Activated CD8-positive, alpha-beta T cell treated with anti-CD3 and anti-CD28 coated beads, Interleukin-2, amount 10 ng/mL, durations not matched to agents 7 days and 5 days (primary cell): ENCODE data around the gene TCEAL5. TPM values are rescaled to one million over a fixed set of nuclear protein-coding genes. Genes with fewer than 3 reads are reported as not detected.
"Not testable (repeated sequence)": the region's sequence is repeated elsewhere in the genome, so short reads cannot be mapped to it uniquely, and the experiment has no call there.

Experiments
- ATAC-seq: fragments of 150-1000 bp; cut with Tn5 transposase; one replicate; pipeline ENCODE4 v1.10.0; 2021; ENCODE audit warnings: moderate library complexity
- CTCF ChIA-PET: fragments of 350-600 bp; sonication (Branson Sonifier 250); formaldehyde crosslinking; loops from one replicate; lab custom pipeline; 2021; ENCODE audit warnings: antibody characterized with exemption; lab: Charles Lee
- POLR2A ChIA-PET: fragments of 350-600 bp; sonication (Branson Sonifier 250); formaldehyde crosslinking; loops from one replicate; lab custom pipeline; 2021; ENCODE audit warnings: antibody characterized with exemption; lab: Charles Lee
- DNase-seq: peaks from one replicate; pipeline ENCODE4 v3.0.0-alpha.2; 2020
- H3K27ac Mint-ChIP-seq: one replicate; pipeline ENCODE4 v1.8.0; 2021; ENCODE audit warnings: mild to moderate bottlenecking, mixed read lengths
- H3K27me3 Mint-ChIP-seq: one replicate; pipeline ENCODE4 v1.8.0; 2021; ENCODE audit warnings: low read depth, mixed read lengths
- H3K36me3 Mint-ChIP-seq: one replicate; pipeline ENCODE4 v1.8.0; 2021; ENCODE audit warnings: low read depth, mixed read lengths
- H3K4me1 Mint-ChIP-seq: one replicate; pipeline ENCODE4 v1.8.0; 2021; ENCODE audit warnings: low read depth, mixed read lengths
- H3K4me3 Mint-ChIP-seq: one replicate; pipeline ENCODE4 v1.8.0; 2021; ENCODE audit warnings: mild to moderate bottlenecking, mixed read lengths
- H3K9me3 Mint-ChIP-seq: one replicate; pipeline ENCODE4 v1.8.0; 2022; ENCODE audit warnings: mixed read lengths; ENCODE audit not compliant: insufficient read depth
- total RNA-seq, 2 experiments: library from RNA; stranded (reverse); gene quantifications; one replicate each; pipeline ENCODE4 v1.2.3, GENCODE V29; 2021

Gene TCEAL5
- total RNA-seq = not detected

GRCh38 chrX:103276581-103277002, at the start of gene TCEAL5:
TSS of gene TCEAL5 (minus strand) at chrX:103276750. CDS start at chrX:103274563, 2,187 bp downstream.
- CTCF ChIA-PET = no interaction called here
- no peak within 1 kb of the TSS for H3K4me3 Mint-ChIP-seq
- H3K36me3 Mint-ChIP-seq = no peaks in the 10 kb centered on the region
- POLR2A ChIA-PET = no interaction called here
- no peak for DNase-seq
- H3K27me3 Mint-ChIP-seq = peaks cover 46% of the 10 kb centered on the region
- ATAC-seq = no peak
- no peaks in the 10 kb centered on the region for H3K9me3 Mint-ChIP-seq
- H3K27ac Mint-ChIP-seq = no peak within 1 kb of the TSS
- peaks cover 3% of the 10 kb centered on the region for H3K4me1 Mint-ChIP-seq

DNA sequence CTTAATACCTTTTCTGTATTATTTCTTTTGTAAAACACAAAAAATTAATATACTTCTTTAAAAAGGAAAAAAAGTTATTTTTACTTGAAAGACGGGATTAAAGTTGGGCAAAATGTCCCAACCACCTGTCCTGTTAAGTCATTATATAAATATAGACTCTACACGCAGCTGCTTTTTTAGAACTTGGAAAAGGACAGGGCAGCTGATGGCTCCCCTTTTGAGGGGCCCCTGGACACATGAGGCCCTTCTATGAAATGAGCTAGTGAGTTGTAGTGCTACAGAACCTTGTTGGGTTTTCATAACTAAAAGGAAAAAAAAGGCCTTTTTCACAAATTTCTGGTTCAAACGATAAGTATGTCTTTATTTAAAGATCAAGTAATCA, 34.8 kb upstream of the TCEAL5 start:
- Mint-ChIP-seq H3K36me3 (no peaks in the 10 kb centered on the region), H3K4me1 (no peaks in the 10 kb centered on the region), H3K4me3 (peak overlapping the region; percentile 66), H3K27me3 (no peaks in the 10 kb centered on the region), H3K27ac (no peak overlapping the region), H3K9me3 (no peaks in the 10 kb centered on the region)
- CTCF ChIA-PET = interaction anchor here (1.1 kb wide), 1 partner anchor 101 kb away, joined by 3 read pairs; no protein-coding TSS in a partner anchor
- ATAC-seq (no peak), DNase-seq (no peak)
- POLR2A ChIA-PET = no interaction called here

- ATAC-seq (peak; percentile 100), DNase-seq (peak; percentile 85)
- Mint-ChIP-seq H3K9me3 (no peaks in the 10 kb centered on the region), H3K4me1 (no peaks in the 10 kb centered on the region), H3K36me3 (no peaks in the 10 kb centered on the region), H3K4me3 (peak within 1 kb of the TSS; percentile 66), H3K27me3 (no peaks in the 10 kb centered on the region), H3K27ac (no peak within 1 kb of the TSS)
- ChIA-PET CTCF (no interaction called here), POLR2A (interaction anchor here (0.6 kb wide), 1 partner anchor 14 kb away, joined by 3 read pairs; no protein-coding TSS in a partner anchor)
Measured at GRCh38 chrX:103310555-103311398, 34.2 kb upstream of the TCEAL5 start, which contains the start of gene BEX2. TSS of gene BEX2 (minus strand) at chrX:103310990. CDS start at chrX:103309976, 1,014 bp downstream.

GRCh38 chrX:103309860-103310554, 33.5 kb upstream of the TCEAL5 start:
- Mint-ChIP-seq H3K36me3 (no peaks in the 10 kb centered on the region), H3K4me3 (peak overlapping the region; percentile 23), H3K9me3 (no peaks in the 10 kb centered on the region), H3K4me1 (peaks cover 2% of the 10 kb centered on the region), H3K27ac (no peak overlapping the region), H3K27me3 (no peaks in the 10 kb centered on the region)
- ATAC-seq = peak; percentile 12
- ChIA-PET CTCF (no interaction called here), POLR2A (interaction anchor here (0.6 kb wide), 1 partner anchor 13 kb away, joined by 3 read pairs; no protein-coding TSS in a partner anchor)
- DNase-seq = no peak

- ATAC-seq, H3K27ac Mint-ChIP-seq, POLR2A ChIA-PET, H3K27me3 Mint-ChIP-seq, H3K4me1 Mint-ChIP-seq, H3K9me3 Mint-ChIP-seq, CTCF ChIA-PET, DNase-seq, H3K4me3 Mint-ChIP-seq, H3K36me3 Mint-ChIP-seq: not testable (repeated sequence)
Measured at GRCh38 chrX:103305666-103306065, 29.1 kb upstream of the TCEAL5 start.

GRCh38 chrX:103304705-103305104, 28.2 kb upstream of the TCEAL5 start:
- Mint-ChIP-seq H3K9me3 (no peaks in the 10 kb centered on the region), H3K4me3 (no peak overlapping the region), H3K27ac (no peak overlapping the region), H3K4me1 (peaks cover 6% of the 10 kb centered on the region), H3K36me3 (no peaks in the 10 kb centered on the region), H3K27me3 (no peaks in the 10 kb centered on the region)
- no peak for ATAC-seq
- ChIA-PET POLR2A (no interaction called here), CTCF (no interaction called here)
- no peak for DNase-seq

DNA sequence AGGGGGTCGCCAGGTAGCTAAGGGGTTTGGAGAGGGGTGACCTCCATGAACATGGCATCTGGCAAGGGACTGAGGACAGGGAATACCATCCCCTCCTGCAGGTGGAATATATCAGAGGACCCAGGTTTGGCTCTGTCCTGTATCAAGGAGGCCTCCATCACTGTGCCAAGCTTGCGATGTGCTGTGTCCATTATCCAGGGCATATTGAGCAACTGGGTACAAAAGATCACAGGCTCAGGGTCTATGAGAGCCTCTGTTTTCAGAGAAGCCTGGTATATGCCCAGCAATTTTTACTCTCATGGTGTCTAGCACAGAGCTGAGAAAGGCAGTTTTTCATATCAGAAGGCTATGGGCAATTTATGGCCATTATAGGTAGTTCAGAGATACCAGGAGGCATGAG, 16.6 kb upstream of the TCEAL5 start:
- Mint-ChIP-seq H3K9me3 (no peaks in the 10 kb centered on the region), H3K4me1 (no peaks in the 10 kb centered on the region), H3K27me3 (peaks cover 14% of the 10 kb centered on the region), H3K4me3 (no peak overlapping the region), H3K27ac (no peak overlapping the region), H3K36me3 (no peaks in the 10 kb centered on the region)
- ATAC-seq = no peak
- POLR2A ChIA-PET = no interaction called here
- no peak for DNase-seq
- CTCF ChIA-PET = no interaction called here

DNA sequence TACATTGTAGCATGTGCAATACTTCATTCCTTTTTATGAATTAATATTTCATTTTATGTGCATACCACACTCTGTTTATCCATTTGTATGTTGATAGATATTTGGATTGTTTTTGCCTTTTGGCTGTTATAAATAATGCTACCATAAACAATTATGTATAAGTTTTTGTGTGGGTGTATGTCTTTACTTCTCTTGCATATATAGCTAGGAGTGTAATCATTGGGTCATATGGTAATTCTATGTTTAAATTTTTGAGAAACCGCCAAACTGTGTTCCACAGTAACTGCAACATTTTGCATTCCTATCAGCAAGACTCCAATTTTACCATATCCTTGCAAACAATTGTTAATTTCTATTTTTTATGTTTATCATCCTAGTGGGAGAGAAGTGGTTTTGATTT, 3.1 kb upstream of the TCEAL5 start:
- no peaks in the 10 kb centered on the region for H3K36me3 Mint-ChIP-seq
- DNase-seq = no peak

DNA sequence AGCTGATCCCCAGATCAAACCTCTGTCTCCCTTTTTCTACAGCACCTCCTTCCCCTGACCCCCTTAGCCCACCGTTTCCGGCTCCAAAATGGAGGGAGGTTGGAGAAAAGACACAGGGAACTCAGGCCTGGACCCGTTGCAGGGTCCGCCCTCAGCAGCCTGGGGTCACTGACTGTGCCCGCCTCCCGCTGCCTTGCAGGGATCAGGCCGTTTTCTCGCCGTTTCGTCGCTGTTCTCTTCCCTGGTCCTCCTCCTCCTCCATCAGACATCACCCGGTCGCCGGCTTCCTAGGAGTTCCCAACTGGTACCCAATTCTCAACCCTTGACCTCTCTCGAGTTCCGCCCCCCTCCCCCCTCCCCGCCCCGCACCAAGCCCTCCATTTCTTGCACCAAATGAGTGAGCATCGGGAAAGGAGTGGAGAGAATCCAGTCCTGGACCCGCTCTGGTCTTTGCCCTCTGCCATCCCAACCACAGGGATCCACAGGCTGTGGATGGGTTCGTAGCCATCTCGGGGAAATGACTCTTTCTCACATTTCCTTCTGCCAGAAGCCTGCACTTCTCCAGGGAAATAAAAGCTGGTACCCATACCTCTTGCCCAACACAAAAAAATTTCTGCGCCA, 493 bp downstream of the TCEAL5 start:
- H3K4me1 Mint-ChIP-seq = peaks cover 3% of the 10 kb centered on the region
- H3K4me3 Mint-ChIP-seq = no peak overlapping the region
- H3K36me3 Mint-ChIP-seq = no peaks in the 10 kb centered on the region
- ChIA-PET CTCF (no interaction called here), POLR2A (no interaction called here)
- DNase-seq (no peak), ATAC-seq (no peak)
- no peaks in the 10 kb centered on the region for H3K9me3 Mint-ChIP-seq
- no peak overlapping the region for H3K27ac Mint-ChIP-seq
- peaks cover 48% of the 10 kb centered on the region for H3K27me3 Mint-ChIP-seq

More for the DNA sequence above, 3.1 kb upstream of the TCEAL5 start:
- H3K9me3 Mint-ChIP-seq = no peaks in the 10 kb centered on the region
- peaks cover 42% of the 10 kb centered on the region for H3K27me3 Mint-ChIP-seq
- no peak overlapping the region for H3K27ac Mint-ChIP-seq
- peaks cover 3% of the 10 kb centered on the region for H3K4me1 Mint-ChIP-seq
- ChIA-PET POLR2A (no interaction called here), CTCF (no interaction called here)
- no peak overlapping the region for H3K4me3 Mint-ChIP-seq
- no peak for ATAC-seq

DNA sequence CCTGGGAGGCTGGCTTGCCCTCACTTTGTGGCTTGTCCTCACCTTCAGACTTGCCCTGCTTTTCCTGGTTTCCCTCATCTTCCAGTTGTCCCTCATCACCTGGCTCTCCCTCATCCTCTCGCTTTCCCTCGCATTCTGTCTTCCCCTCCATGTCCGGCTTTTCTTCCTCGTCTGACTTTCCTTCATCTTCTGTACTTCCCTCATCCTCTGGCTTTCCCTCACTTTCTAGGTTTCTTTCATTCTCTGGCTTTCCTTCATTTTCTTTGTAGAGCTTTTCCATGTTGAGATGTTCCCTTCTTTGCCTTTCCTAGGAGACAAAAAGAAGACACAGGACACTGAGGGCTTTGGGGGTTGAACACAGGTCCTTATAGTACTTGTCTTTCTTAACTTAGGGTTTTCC, 2.3 kb downstream of the TCEAL5 start:
- POLR2A ChIA-PET = no interaction called here
- H3K4me3 Mint-ChIP-seq = no peak overlapping the region
- no peak for DNase-seq
- no peak overlapping the region for H3K27ac Mint-ChIP-seq
- peaks cover 3% of the 10 kb centered on the region for H3K4me1 Mint-ChIP-seq
- no peak for ATAC-seq
- H3K9me3 Mint-ChIP-seq = no peaks in the 10 kb centered on the region
- peaks cover 40% of the 10 kb centered on the region for H3K27me3 Mint-ChIP-seq
- CTCF ChIA-PET = no interaction called here
- H3K36me3 Mint-ChIP-seq = no peaks in the 10 kb centered on the region

GRCh38 chrX:103258275-103258674, 18.3 kb downstream of the TCEAL5 start:
- Mint-ChIP-seq H3K27me3 (peaks cover 14% of the 10 kb centered on the region), H3K36me3 (peaks cover 14% of the 10 kb centered on the region), H3K4me1 (peaks cover 20% of the 10 kb centered on the region), H3K4me3 (no peak overlapping the region), H3K27ac (no peak overlapping the region), H3K9me3 (no peaks in the 10 kb centered on the region)
- CTCF ChIA-PET = interaction anchor here (1.2 to 1.6 kb wide), 3 partner anchors 9 to 202 kb away, joined by 3 to 5 read pairs (median 4); no protein-coding TSS in a partner anchor
- no peak for DNase-seq
- no peak for ATAC-seq
- POLR2A ChIA-PET = no interaction called here
